ENCODE data around the gene CIDEA. TPM values are rescaled to one million over a fixed set of nuclear protein-coding genes. Genes with fewer than 3 reads are reported as not detected.
A peak's percentile ranks its signal among the peaks of the same experiment; 100 is the strongest.

CIDEA gene
- total and polyA plus RNA-seq, 2 experiments from 2014 or later: not detected

DNA sequence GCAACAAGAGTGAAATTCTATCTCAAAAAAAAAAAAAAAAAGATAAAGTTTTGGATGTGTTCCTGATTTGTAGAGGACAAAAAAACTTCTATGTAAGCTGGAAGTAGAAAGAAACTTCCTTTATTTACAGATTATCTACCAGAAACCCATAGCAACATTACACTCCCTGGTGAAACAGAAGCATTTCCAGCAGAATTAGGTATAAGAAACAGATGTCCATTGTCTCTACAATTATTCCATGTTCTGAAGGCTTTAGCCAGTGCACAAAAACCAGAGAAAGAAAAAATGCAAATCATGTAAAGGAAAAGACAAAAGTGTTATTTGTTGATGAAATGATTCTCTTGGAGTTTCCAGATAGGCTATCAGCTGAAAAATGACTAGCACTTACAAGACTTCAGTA lies 58.8 kb downstream of the CIDEA start:
- H3K36me3 ChIP-seq: peaks cover 30% of the 10 kb centered on the region
- H3K27ac ChIP-seq: no peak overlapping the region

DNA sequence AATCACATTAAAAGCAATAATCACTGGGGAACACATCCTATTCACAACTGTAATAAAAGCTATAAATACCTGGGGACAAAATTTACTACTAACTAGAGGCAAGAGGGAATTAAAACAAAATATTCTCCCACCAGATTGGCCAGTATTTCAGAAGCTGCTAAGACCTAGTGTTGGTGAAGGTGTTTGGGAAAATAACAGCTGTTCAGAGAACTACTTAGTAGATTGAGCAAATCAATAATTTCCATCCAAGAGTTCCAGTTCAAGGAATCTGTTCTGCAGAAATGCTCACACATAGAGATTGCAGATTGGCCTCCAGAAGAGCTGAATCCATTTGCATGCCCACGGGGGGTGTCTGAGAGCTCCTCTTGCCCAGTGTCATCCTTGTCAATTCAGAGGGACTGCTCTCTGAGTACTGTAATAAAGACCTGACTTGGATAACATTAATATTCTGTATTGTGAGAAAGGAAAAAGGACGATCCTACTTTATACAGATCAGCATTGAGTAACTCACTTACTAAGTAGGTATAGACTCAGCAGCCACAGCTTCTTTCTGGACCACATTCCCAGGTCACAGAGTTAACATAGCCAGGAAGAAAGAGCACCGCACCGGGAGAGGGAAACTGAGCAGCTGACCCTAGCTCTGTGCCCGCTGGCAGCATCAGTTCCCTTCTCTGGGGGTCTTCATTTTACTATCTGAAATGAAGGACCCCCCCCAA lies 59.5 kb downstream of the CIDEA start:
- no peaks in the 10 kb centered on the region for H3K27me3 ChIP-seq
- no peak overlapping the region for H3K27ac ChIP-seq
- TF ChIP-seq, protein P1, sequence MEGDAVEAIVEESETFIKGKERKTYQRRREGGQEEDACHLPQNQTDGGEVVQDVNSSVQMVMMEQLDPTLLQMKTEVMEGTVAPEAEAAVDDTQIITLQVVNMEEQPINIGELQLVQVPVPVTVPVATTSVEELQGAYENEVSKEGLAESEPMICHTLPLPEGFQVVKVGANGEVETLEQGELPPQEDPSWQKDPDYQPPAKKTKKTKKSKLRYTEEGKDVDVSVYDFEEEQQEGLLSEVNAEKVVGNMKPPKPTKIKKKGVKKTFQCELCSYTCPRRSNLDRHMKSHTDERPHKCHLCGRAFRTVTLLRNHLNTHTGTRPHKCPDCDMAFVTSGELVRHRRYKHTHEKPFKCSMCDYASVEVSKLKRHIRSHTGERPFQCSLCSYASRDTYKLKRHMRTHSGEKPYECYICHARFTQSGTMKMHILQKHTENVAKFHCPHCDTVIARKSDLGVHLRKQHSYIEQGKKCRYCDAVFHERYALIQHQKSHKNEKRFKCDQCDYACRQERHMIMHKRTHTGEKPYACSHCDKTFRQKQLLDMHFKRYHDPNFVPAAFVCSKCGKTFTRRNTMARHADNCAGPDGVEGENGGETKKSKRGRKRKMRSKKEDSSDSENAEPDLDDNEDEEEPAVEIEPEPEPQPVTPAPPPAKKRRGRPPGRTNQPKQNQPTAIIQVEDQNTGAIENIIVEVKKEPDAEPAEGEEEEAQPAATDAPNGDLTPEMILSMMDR (IDR thresholded peaks at IDR 0.05; ENCODE audit: low read depth, low read length): no peak
- no peaks in the 10 kb centered on the region for H3K9me3 ChIP-seq (ENCODE audit: low read depth)
- H3K4me3 ChIP-seq: no peak overlapping the region
- H3K36me3 ChIP-seq: peaks cover 30% of the 10 kb centered on the region
- DNase-seq (ENCODE audit: low read depth in 1 of 2, low spot score in 1 of 2): no peak
- peaks cover 8% of the 10 kb centered on the region for H3K4me1 ChIP-seq (ENCODE audit: low read depth)

More for the DNA sequence above, 58.8 kb downstream of the CIDEA start:
- Histone ChIP-seq H3K9me3 (ENCODE audit: low read depth) (no peaks in the 10 kb centered on the region), H3K4me3 (no peak overlapping the region), H3K27me3 (no peaks in the 10 kb centered on the region), H3K4me1 (ENCODE audit: low read depth) (peaks cover 8% of the 10 kb centered on the region)
- peak in 1 of 2 donors; percentile 79 for DNase-seq (ENCODE audit: low read depth in 1 of 2, low spot score in 1 of 2)
- TF ChIP-seq, protein P1 (IDR thresholded peaks at IDR 0.05; ENCODE audit: low read depth, low read length): no peak

DNA sequence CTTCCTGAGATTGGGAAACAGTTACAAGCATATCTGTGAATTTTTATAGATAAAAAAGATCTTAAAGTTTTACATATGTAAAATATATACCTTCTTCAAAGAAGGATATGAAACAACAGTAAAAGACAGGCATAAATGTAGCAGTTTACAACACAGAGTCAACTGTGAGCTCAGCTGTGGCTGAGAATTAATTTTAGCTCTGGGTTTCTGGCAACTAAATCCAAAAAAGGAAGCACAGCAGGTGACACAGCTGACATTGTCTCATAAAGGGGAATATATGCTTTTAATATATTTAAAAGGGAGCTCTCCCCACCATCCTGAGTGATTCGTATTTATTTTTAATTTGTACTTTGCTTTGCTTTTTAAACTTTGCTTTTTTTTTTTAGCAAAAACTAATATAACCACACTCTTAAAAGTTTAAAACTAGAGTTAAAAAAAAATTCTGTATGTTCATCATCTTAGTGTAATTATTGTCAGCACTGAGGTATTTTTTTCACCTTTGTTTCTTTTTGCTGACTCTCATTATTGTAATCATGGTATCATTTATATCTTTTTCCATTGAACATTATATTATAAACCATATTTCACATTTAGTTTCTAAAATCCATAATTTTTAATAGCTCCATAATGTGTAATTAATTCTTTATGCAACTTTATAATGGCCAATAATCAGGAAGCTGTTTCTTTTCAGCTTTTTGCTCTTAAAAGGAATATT lies 60.6 kb downstream of the CIDEA start:
- H3K4me3 ChIP-seq: no peak overlapping the region
- DNase-seq (ENCODE audit: low read depth in 1 of 2, low spot score in 1 of 2): no peak
- H3K9me3 ChIP-seq (ENCODE audit: low read depth): no peaks in the 10 kb centered on the region
- no peaks in the 10 kb centered on the region for H3K27me3 ChIP-seq
- peaks cover 2% of the 10 kb centered on the region for H3K4me1 ChIP-seq (ENCODE audit: low read depth)
- H3K36me3 ChIP-seq: peaks cover 30% of the 10 kb centered on the region
- no peak overlapping the region for H3K27ac ChIP-seq
- TF ChIP-seq, protein P1 (IDR thresholded peaks at IDR 0.05; ENCODE audit: low read depth, low read length): no peak

DNA sequence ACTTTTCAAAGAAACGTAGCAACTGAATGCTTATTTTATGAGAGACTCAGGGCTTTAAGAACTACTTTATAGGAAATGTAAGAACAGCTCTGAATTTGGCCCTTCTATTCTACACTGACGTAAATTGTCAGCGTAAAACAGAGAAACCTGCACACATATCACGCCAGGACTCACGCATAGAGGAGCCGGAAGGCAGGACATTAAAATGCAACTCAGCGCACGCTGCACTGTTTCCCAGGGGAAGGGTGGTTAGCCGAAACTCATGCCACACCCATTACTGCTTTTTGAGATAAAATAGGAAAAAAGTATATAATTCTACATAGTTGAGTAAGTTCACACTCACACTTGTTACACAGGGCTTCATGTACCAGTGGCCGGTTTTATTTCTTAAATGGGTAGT lies 61.3 kb downstream of the CIDEA start:
- TF ChIP-seq, protein P1 (IDR thresholded peaks at IDR 0.05; ENCODE audit: low read depth, low read length): no peak
- peak overlapping the region; percentile 12 for H3K27ac ChIP-seq
- H3K36me3 ChIP-seq: peaks cover 30% of the 10 kb centered on the region
- no peaks in the 10 kb centered on the region for H3K9me3 ChIP-seq (ENCODE audit: low read depth)
- no peak overlapping the region for H3K4me3 ChIP-seq
- DNase-seq (ENCODE audit: low read depth in 1 of 2, low spot score in 1 of 2): no peak
- H3K27me3 ChIP-seq: no peaks in the 10 kb centered on the region
- H3K4me1 ChIP-seq (ENCODE audit: low read depth): no peaks in the 10 kb centered on the region

GRCh38 chr18:12315911-12316310 lies 61.8 kb downstream of the CIDEA start:
- H3K36me3 ChIP-seq: peaks cover 32% of the 10 kb centered on the region
- H3K4me1 ChIP-seq (ENCODE audit: low read depth): no peaks in the 10 kb centered on the region
- no peak for DNase-seq (ENCODE audit: low read depth in 1 of 2, low spot score in 1 of 2)
- H3K9me3 ChIP-seq (ENCODE audit: low read depth): no peaks in the 10 kb centered on the region
- TF ChIP-seq, protein P1 (IDR thresholded peaks at IDR 0.05; ENCODE audit: low read depth, low read length): no peak
- H3K27ac ChIP-seq: peak overlapping the region; percentile 12
- H3K27me3 ChIP-seq: no peaks in the 10 kb centered on the region
- H3K4me3 ChIP-seq: no peak overlapping the region

Measured in cardiac muscle cell (in vitro differentiated cells and primary cell).